ENCODE results near the gene FEZ2. TPM values are rescaled to one million over a fixed set of nuclear protein-coding genes. Genes with fewer than 3 reads are reported as not detected.
"Not testable (repeated sequence)": the region's sequence is repeated elsewhere in the genome, so short reads cannot be mapped to it uniquely, and the experiment has no call there.

Gene FEZ2
- total and polyA plus RNA-seq, 5 donors from 2014 or later: 3.3 to 18.1 (median 4.4) TPM

DNA sequence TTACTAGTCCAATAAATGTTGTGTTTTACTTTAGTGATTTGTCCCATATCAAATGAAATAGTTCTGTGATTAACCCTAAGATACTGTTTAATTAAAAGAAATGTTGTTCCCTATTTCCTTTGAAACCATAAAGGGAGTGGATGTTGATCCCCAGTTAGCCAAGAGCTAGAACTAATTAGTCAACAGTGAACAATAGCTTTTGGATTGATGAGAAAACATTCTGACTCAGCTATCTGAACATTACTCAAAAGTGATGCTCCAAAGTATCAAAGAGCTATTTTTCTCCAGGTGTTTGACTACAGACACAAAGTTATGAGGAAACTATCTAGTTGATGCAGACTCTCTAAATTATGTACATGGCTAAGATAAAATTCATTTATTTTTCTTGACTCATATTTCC lies 7.3 kb upstream of the FEZ2 start:
- Histone ChIP-seq H3K27me3 (ENCODE audit: control insufficient read depth, insufficient read depth, low read length) (peaks cover 6% of the 10 kb centered on the region), H3K4me3 (ENCODE audit: low read depth, low read length) (no peak overlapping the region), H3K27ac (ENCODE audit: insufficient read depth, low read length, poor library complexity, severe bottlenecking) (no peak overlapping the region), H3K36me3 (ENCODE audit: control insufficient read depth, insufficient read depth, low read length) (no peaks in the 10 kb centered on the region), H3K4me1 (ENCODE audit: control insufficient read depth, insufficient read depth, low read length, poor library complexity, severe bottlenecking) (no peaks in the 10 kb centered on the region), H3K9me3 (ENCODE audit: control insufficient read depth in 2 of 2, low read length in 2 of 2) (no peaks in the 10 kb centered on the region)
- no peaks in the 10 kb centered on the region for H3K4me1 Mint-ChIP-seq
- no peaks in the 10 kb centered on the region for H3K9me3 Mint-ChIP-seq
- no peak overlapping the region for H3K27ac Mint-ChIP-seq
- ATAC-seq (ENCODE audit: low read depth in 2 of 2): no peak
- H3K4me3 Mint-ChIP-seq: no peak overlapping the region
- no peak for DNase-seq
- peaks cover 14% of the 10 kb centered on the region for H3K27me3 Mint-ChIP-seq
- H3K36me3 Mint-ChIP-seq: no peaks in the 10 kb centered on the region

GRCh38 chr2:36603629-36604028 lies 5.7 kb upstream of the FEZ2 start:
- not testable (repeated sequence) for H3K9me3 Mint-ChIP-seq; H3K4me3 Mint-ChIP-seq; H3K4me3 ChIP-seq (ENCODE audit: low read depth, low read length); H3K27ac ChIP-seq (ENCODE audit: insufficient read depth, low read length, poor library complexity, severe bottlenecking); H3K27ac Mint-ChIP-seq; H3K9me3 ChIP-seq (ENCODE audit: control insufficient read depth in 2 of 2, low read length in 2 of 2); DNase-seq; ATAC-seq (ENCODE audit: low read depth in 2 of 2); H3K4me1 ChIP-seq (ENCODE audit: control insufficient read depth, insufficient read depth, low read length, poor library complexity, severe bottlenecking); H3K36me3 ChIP-seq (ENCODE audit: control insufficient read depth, insufficient read depth, low read length); H3K36me3 Mint-ChIP-seq; H3K4me1 Mint-ChIP-seq; H3K27me3 ChIP-seq (ENCODE audit: control insufficient read depth, insufficient read depth, low read length)
- peaks cover 10% of the 10 kb centered on the region for H3K27me3 Mint-ChIP-seq

DNA sequence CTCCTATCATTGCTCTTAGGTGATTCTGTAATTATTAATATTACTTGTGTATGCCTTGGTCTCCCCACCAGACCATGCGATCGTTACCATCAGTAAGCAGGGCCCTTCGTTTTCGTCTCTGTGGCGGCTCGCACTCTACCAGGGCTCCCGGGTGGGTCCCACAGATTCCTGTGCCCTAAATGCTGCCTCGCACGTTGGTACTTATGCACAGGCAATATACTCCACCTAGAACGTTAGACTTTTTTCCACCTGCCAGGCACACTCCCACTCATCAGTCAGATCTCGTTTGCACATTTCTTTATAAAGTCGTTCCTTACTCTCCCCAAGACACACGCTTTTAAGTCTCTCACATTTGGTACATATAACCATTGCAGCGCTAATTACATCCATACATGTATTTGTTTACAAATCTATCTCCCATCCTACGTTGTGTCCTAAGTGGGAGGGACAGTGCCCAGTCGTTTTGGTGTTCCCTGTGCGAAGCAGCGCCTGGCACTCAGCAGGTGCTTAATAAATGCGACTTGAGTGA lies 901 bp downstream of the FEZ2 start:
- no peaks in the 10 kb centered on the region for H3K9me3 ChIP-seq (ENCODE audit: control insufficient read depth in 2 of 2, low read length in 2 of 2)
- peak overlapping the region; percentile 87 for H3K4me3 ChIP-seq (ENCODE audit: low read depth, low read length)
- no peak for DNase-seq
- no peaks in the 10 kb centered on the region for H3K9me3 Mint-ChIP-seq
- no peaks in the 10 kb centered on the region for H3K36me3 ChIP-seq (ENCODE audit: control insufficient read depth, insufficient read depth, low read length)
- H3K27me3 Mint-ChIP-seq: no peaks in the 10 kb centered on the region
- H3K4me1 ChIP-seq (ENCODE audit: control insufficient read depth, insufficient read depth, low read length, poor library complexity, severe bottlenecking): peaks cover 18% of the 10 kb centered on the region
- peak overlapping the region; percentile 55 for H3K27ac ChIP-seq (ENCODE audit: insufficient read depth, low read length, poor library complexity, severe bottlenecking)
- peaks cover 23 to 50% (median 27%) of the 10 kb centered on the region in 4 donors for H3K4me1 Mint-ChIP-seq
- no peaks in the 10 kb centered on the region for H3K27me3 ChIP-seq (ENCODE audit: control insufficient read depth, insufficient read depth, low read length)
- no peak for ATAC-seq (ENCODE audit: low read depth in 2 of 2)
- H3K27ac Mint-ChIP-seq: peak overlapping the region; percentile 70 to 89 (median 87)
- peak overlapping the region; percentile 87 to 97 (median 95) for H3K4me3 Mint-ChIP-seq
- H3K36me3 Mint-ChIP-seq: no peaks in the 10 kb centered on the region

- Mint-ChIP-seq H3K4me1 (peaks cover 28 to 56% (median 32%) of the 10 kb centered on the region in 4 donors), H3K27me3 (no peaks in the 10 kb centered on the region), H3K4me3 (peak overlapping the region; percentile 87 to 97 (median 95)), H3K9me3 (no peaks in the 10 kb centered on the region), H3K27ac (no peak overlapping the region), H3K36me3 (no peaks in the 10 kb centered on the region)
- H3K27ac ChIP-seq (ENCODE audit: insufficient read depth, low read length, poor library complexity, severe bottlenecking): no peak overlapping the region
- H3K27me3 ChIP-seq (ENCODE audit: control insufficient read depth, insufficient read depth, low read length): no peaks in the 10 kb centered on the region
- DNase-seq (no peak), ATAC-seq (ENCODE audit: low read depth in 2 of 2) (no peak)
- H3K4me1 ChIP-seq (ENCODE audit: control insufficient read depth, insufficient read depth, low read length, poor library complexity, severe bottlenecking): peaks cover 18% of the 10 kb centered on the region
- H3K36me3 ChIP-seq (ENCODE audit: control insufficient read depth, insufficient read depth, low read length): no peaks in the 10 kb centered on the region
- H3K9me3 ChIP-seq (ENCODE audit: control insufficient read depth in 2 of 2, low read length in 2 of 2): no peaks in the 10 kb centered on the region
- H3K4me3 ChIP-seq (ENCODE audit: low read depth, low read length): peak overlapping the region; percentile 87
These were observed 1.6 kb downstream of the FEZ2 start for GRCh38 chr2:36596397-36596796.

GRCh38 chr2:36594849-36595248 lies 3.1 kb downstream of the FEZ2 start:
- no peak for ATAC-seq (ENCODE audit: low read depth in 2 of 2)
- no peak for DNase-seq
- H3K4me3 Mint-ChIP-seq: peak overlapping the region in 1 of 4 donors; percentile 67
- no peak overlapping the region for H3K27ac Mint-ChIP-seq
- H3K27me3 ChIP-seq (ENCODE audit: control insufficient read depth, insufficient read depth, low read length): no peaks in the 10 kb centered on the region
- H3K4me3 ChIP-seq (ENCODE audit: low read depth, low read length): no peak overlapping the region
- H3K36me3 Mint-ChIP-seq: peaks cover 3% of the 10 kb centered on the region
- no peaks in the 10 kb centered on the region for H3K9me3 Mint-ChIP-seq
- peaks cover 18% of the 10 kb centered on the region for H3K4me1 ChIP-seq (ENCODE audit: control insufficient read depth, insufficient read depth, low read length, poor library complexity, severe bottlenecking)
- no peaks in the 10 kb centered on the region for H3K27me3 Mint-ChIP-seq
- H3K4me1 Mint-ChIP-seq: peaks cover 36 to 65% (median 39%) of the 10 kb centered on the region in 4 donors
- peaks cover 11% of the 10 kb centered on the region for H3K36me3 ChIP-seq (ENCODE audit: control insufficient read depth, insufficient read depth, low read length)
- no peak overlapping the region for H3K27ac ChIP-seq (ENCODE audit: insufficient read depth, low read length, poor library complexity, severe bottlenecking)
- no peaks in the 10 kb centered on the region for H3K9me3 ChIP-seq (ENCODE audit: control insufficient read depth in 2 of 2, low read length in 2 of 2)

GRCh38 chr2:36589230-36589630 lies 8.7 kb downstream of the FEZ2 start:
- Mint-ChIP-seq H3K9me3 (no peaks in the 10 kb centered on the region), H3K27ac (peak overlapping the region in 1 of 3 donors; percentile 64), H3K4me1 (peaks cover 27 to 33% (median 31%) of the 10 kb centered on the region in 4 donors), H3K4me3 (no peak overlapping the region), H3K27me3 (no peaks in the 10 kb centered on the region), H3K36me3 (peaks cover 38% of the 10 kb centered on the region)
- Histone ChIP-seq H3K4me1 (ENCODE audit: control insufficient read depth, insufficient read depth, low read length, poor library complexity, severe bottlenecking) (no peaks in the 10 kb centered on the region), H3K9me3 (ENCODE audit: control insufficient read depth in 2 of 2, low read length in 2 of 2) (no peaks in the 10 kb centered on the region), H3K4me3 (ENCODE audit: low read depth, low read length) (no peak overlapping the region), H3K36me3 (ENCODE audit: control insufficient read depth, insufficient read depth, low read length) (peaks cover 46% of the 10 kb centered on the region), H3K27me3 (ENCODE audit: control insufficient read depth, insufficient read depth, low read length) (no peaks in the 10 kb centered on the region), H3K27ac (ENCODE audit: insufficient read depth, low read length, poor library complexity, severe bottlenecking) (no peak overlapping the region)
- no peak for ATAC-seq (ENCODE audit: low read depth in 2 of 2)
- no peak for DNase-seq

GRCh38 chr2:36587556-36587955 lies 10.4 kb downstream of the FEZ2 start:
- Histone ChIP-seq H3K27ac (ENCODE audit: insufficient read depth, low read length, poor library complexity, severe bottlenecking) (no peak overlapping the region), H3K4me3 (ENCODE audit: low read depth, low read length) (no peak overlapping the region), H3K27me3 (ENCODE audit: control insufficient read depth, insufficient read depth, low read length) (no peaks in the 10 kb centered on the region), H3K4me1 (ENCODE audit: control insufficient read depth, insufficient read depth, low read length, poor library complexity, severe bottlenecking) (no peaks in the 10 kb centered on the region), H3K36me3 (ENCODE audit: control insufficient read depth, insufficient read depth, low read length) (peaks cover 62% of the 10 kb centered on the region), H3K9me3 (ENCODE audit: control insufficient read depth in 2 of 2, low read length in 2 of 2) (no peaks in the 10 kb centered on the region)
- no peaks in the 10 kb centered on the region for H3K9me3 Mint-ChIP-seq
- peaks cover 17 to 41% (median 23%) of the 10 kb centered on the region in 4 donors for H3K4me1 Mint-ChIP-seq
- DNase-seq (no peak), ATAC-seq (ENCODE audit: low read depth in 2 of 2) (no peak)
- H3K27me3 Mint-ChIP-seq: no peaks in the 10 kb centered on the region
- H3K36me3 Mint-ChIP-seq: peaks cover 55% of the 10 kb centered on the region
- no peak overlapping the region for H3K4me3 Mint-ChIP-seq
- H3K27ac Mint-ChIP-seq: no peak overlapping the region

DNA sequence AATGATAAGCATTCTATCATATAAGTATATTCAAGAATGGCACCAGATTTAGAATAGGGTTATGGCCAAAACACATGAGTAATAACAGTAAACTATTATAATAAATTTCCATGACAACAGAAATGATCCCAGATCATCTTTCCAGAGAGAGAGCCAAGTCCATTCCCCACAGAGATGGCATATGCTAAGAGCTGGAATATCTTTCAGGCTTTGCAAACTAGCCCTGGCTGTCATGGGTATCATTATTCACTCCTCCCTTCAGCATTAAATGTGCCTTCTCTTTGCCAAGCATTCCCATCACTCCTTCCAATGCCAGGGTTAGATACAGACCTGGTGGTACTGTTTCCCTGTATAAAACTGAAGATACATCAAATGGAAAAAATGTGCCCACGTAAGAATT lies 10.9 kb downstream of the FEZ2 start:
- Mint-ChIP-seq H3K4me3 (no peak overlapping the region), H3K36me3 (peaks cover 59% of the 10 kb centered on the region), H3K27me3 (no peaks in the 10 kb centered on the region), H3K4me1 (peaks cover 19 to 41% (median 22%) of the 10 kb centered on the region in 4 donors), H3K27ac (peak overlapping the region in 1 of 3 donors; percentile 6), H3K9me3 (no peaks in the 10 kb centered on the region)
- H3K9me3 ChIP-seq (ENCODE audit: control insufficient read depth in 2 of 2, low read length in 2 of 2): no peaks in the 10 kb centered on the region
- H3K27ac ChIP-seq (ENCODE audit: insufficient read depth, low read length, poor library complexity, severe bottlenecking): no peak overlapping the region
- DNase-seq: no peak
- no peak for ATAC-seq (ENCODE audit: low read depth in 2 of 2)
- H3K27me3 ChIP-seq (ENCODE audit: control insufficient read depth, insufficient read depth, low read length): no peaks in the 10 kb centered on the region
- no peaks in the 10 kb centered on the region for H3K4me1 ChIP-seq (ENCODE audit: control insufficient read depth, insufficient read depth, low read length, poor library complexity, severe bottlenecking)
- H3K4me3 ChIP-seq (ENCODE audit: low read depth, low read length): no peak overlapping the region
- peaks cover 66% of the 10 kb centered on the region for H3K36me3 ChIP-seq (ENCODE audit: control insufficient read depth, insufficient read depth, low read length)

Measured in CD4-positive, CD25-positive, alpha-beta regulatory T cell (primary cell).